Caki2 (cell line): Measurements from ENCODE around the gene MRO. TPM values are rescaled to one million over a fixed set of nuclear protein-coding genes. Genes with fewer than 3 reads are reported as not detected.
"Not testable (repeated sequence)": the region's sequence is repeated elsewhere in the genome, so short reads cannot be mapped to it uniquely, and the experiment has no call there.

Experiments used
- DNase-seq: peaks from one replicate; pipeline ENCODE4 v3.0.0-alpha.2; 2015; ENCODE audit warnings: low read depth
- in situ Hi-C: cut with HindIII; loops from 2 replicates; pipeline ENCODE4 v1.10.0; 2016; ENCODE audit warnings: low sequenced_read_pairs, low pct_unique_long_range_greater_than_20kb, mixed read lengths
- total RNA-seq: library from RNA; depleted of rRNA; stranded (reverse); fragments of >200 nt; shearing (Covaris generic); gene quantifications from 2 replicates; pipeline ENCODE4 v1.2.3, GENCODE V29; 2014; ENCODE audit warnings: low replicate concordance; rRNA removed

MRO gene
- not detected in 2 replicates for total RNA-seq

- peak; percentile 51 for DNase-seq
- in situ Hi-C loops: no loop called here
Observed at GRCh38 chr18:50819728-50820378, at the start of gene MRO. TSS of gene MRO (minus strand) at chr18:50820016. CDS start at chr18:50809400, 10,616 bp downstream.

- in situ Hi-C loops: no loop called here
- DNase-seq: no peak
Observed at GRCh38 chr18:50869150-50869549, 49.3 kb upstream of the MRO start.

GRCh38 chr18:50866765-50867164 lies 46.9 kb upstream of the MRO start:
- in situ Hi-C loops: no loop called here
- DNase-seq: peak; percentile 4

GRCh38 chr18:50863840-50864375 lies 44.1 kb upstream of the MRO start:
- no peak for DNase-seq
- in situ Hi-C loops: no loop called here

GRCh38 chr18:50862401-50862800 lies 42.6 kb upstream of the MRO start:
- DNase-seq: no peak
- in situ Hi-C loops: no loop called here

GRCh38 chr18:50861617-50862016 lies 41.8 kb upstream of the MRO start:
- DNase-seq: no peak
- in situ Hi-C loops: no loop called here

GRCh38 chr18:50859793-50860555 lies 40.2 kb upstream of the MRO start:
- in situ Hi-C loops: no loop called here
- no peak for DNase-seq

GRCh38 chr18:50857694-50858093 lies 37.9 kb upstream of the MRO start:
- DNase-seq: no peak
- in situ Hi-C loops: no loop called here

- DNase-seq, in situ Hi-C loops: not testable (repeated sequence)
Observed at GRCh38 chr18:50857166-50857565, 37.4 kb upstream of the MRO start.

- in situ Hi-C loops: no loop called here
Observed at GRCh38 chr18:50855976-50856757, 36.4 kb upstream of the MRO start.

GRCh38 chr18:50853863-50854271 lies 34.1 kb upstream of the MRO start:
- DNase-seq: no peak

More at GRCh38 chr18:50855976-50856757, 36.4 kb upstream of the MRO start:
- no peak for DNase-seq

GRCh38 chr18:50850307-50851065 lies 30.7 kb upstream of the MRO start:
- no peak for DNase-seq
- in situ Hi-C loops: no loop called here

More at GRCh38 chr18:50853863-50854271, 34.1 kb upstream of the MRO start:
- in situ Hi-C loops: no loop called here

GRCh38 chr18:50849419-50849821 lies 29.6 kb upstream of the MRO start:
- in situ Hi-C loops: no loop called here
- DNase-seq: no peak

GRCh38 chr18:50848991-50849390 lies 29.2 kb upstream of the MRO start:
- in situ Hi-C loops: no loop called here
- DNase-seq: no peak

GRCh38 chr18:50848061-50848551 lies 28.3 kb upstream of the MRO start:
- DNase-seq: no peak
- in situ Hi-C loops: no loop called here

GRCh38 chr18:50847192-50847591 lies 27.4 kb upstream of the MRO start:
- DNase-seq: no peak
- in situ Hi-C loops: no loop called here

- no peak for DNase-seq
- in situ Hi-C loops: no loop called here
Observed at GRCh38 chr18:50844960-50845359, 25.1 kb upstream of the MRO start.

GRCh38 chr18:50844554-50844953 lies 24.7 kb upstream of the MRO start:
- in situ Hi-C loops: no loop called here
- no peak for DNase-seq
